HepG2 (cell line): Measurements from ENCODE around the gene CCS. TPM values are rescaled to one million over a fixed set of nuclear protein-coding genes. Genes with fewer than 3 reads are reported as not detected.

Experiments
- KDM5A ChIP-seq: fragments of 200-600 bp; sonication (generic); IDR thresholded peaks from 2 replicates; pipeline ENCODE4 v1.7.0; 2018; ENCODE audit warnings: antibody characterized with exemption, mild to moderate bottlenecking, low read length, borderline replicate concordance
- NCOA2 ChIP-seq: sonication (generic); formaldehyde crosslinking; IDR thresholded peaks from 2 replicates; pipeline ENCODE4 v1.8.0; 2022; ENCODE audit warnings: inconsistent platforms
- PHF20 ChIP-seq: sonication (generic); formaldehyde crosslinking; IDR thresholded peaks from 2 replicates; pipeline ENCODE4 v1.5.0; 2020; ENCODE audit warnings: mild to moderate bottlenecking, missing genetic modification reagents
- SCMH1 ChIP-seq: sonication (generic); formaldehyde crosslinking; IDR thresholded peaks from 2 replicates; pipeline ENCODE4 v1.9.0; 2021; ENCODE audit warnings: missing genetic modification reagents, mild to moderate bottlenecking, borderline replicate concordance
- SRSF1 ChIP-seq: fragments of 200-400 bp; formaldehyde crosslinking; optimal IDR thresholded peaks from 2 replicates; pipeline ENCODE3; 2017; ENCODE audit warnings: mild to moderate bottlenecking, low read depth, low read length, moderate library complexity
- TAF1 ChIP-seq: sonication (generic); formaldehyde crosslinking; IDR thresholded peaks from 2 replicates; pipeline ENCODE4 v1.4.0; 2020; ENCODE audit warnings: missing genetic modification reagents
- TCF12 ChIP-seq, 2 experiments: fragments of 450-650 bp in 1 of 2; sonication (generic) in 1 of 2; formaldehyde crosslinking in 1 of 2; IDR thresholded peaks; 2 replicates each; pipeline versions ENCODE4 v1.6.1 to v1.8.0; 2017 to 2022; ENCODE audit warnings: antibody characterized with exemption in 1 of 2, mild to moderate bottlenecking in 1 of 2, missing genetic modification reagents in 1 of 2, moderate library complexity in 1 of 2
- U2AF2 ChIP-seq: fragments of 200-400 bp; formaldehyde crosslinking; IDR thresholded peaks from 2 replicates; pipeline ENCODE4 v1.6.1; 2017; ENCODE audit warnings: low read depth, mild to moderate bottlenecking, low read length
- ZBTB20 ChIP-seq: sonication (generic); formaldehyde crosslinking; IDR thresholded peaks from 2 replicates; pipeline ENCODE4 v1.8.1; 2023; ENCODE audit warnings: missing genetic modification reagents, low read depth, mild to moderate bottlenecking, borderline replicate concordance
- ZC3H13 ChIP-seq: sonication (generic); formaldehyde crosslinking; IDR thresholded peaks from 2 replicates; pipeline ENCODE4 v1.8.1; 2023; ENCODE audit warnings: mild to moderate bottlenecking, missing genetic modification reagents, moderate library complexity
- ZFP36L2 ChIP-seq: sonication (generic); formaldehyde crosslinking; IDR thresholded peaks from 2 replicates; pipeline ENCODE4 v1.4.0; 2020; ENCODE audit warnings: missing genetic modification reagents
- ZNF382 ChIP-seq: sonication (generic); formaldehyde crosslinking; IDR thresholded peaks from 2 replicates; pipeline ENCODE4 v1.5.0; 2020; ENCODE audit warnings: missing genetic modification reagents, mild to moderate bottlenecking, borderline replicate concordance
- ZNF598 ChIP-seq: sonication (generic); formaldehyde crosslinking; IDR thresholded peaks from 2 replicates; pipeline ENCODE4 v1.5.1; 2020; ENCODE audit warnings: mild to moderate bottlenecking, missing genetic modification reagents, borderline replicate concordance
- ZNF879 ChIP-seq: sonication (generic); formaldehyde crosslinking; IDR thresholded peaks from 2 replicates; pipeline ENCODE4 v1.8.1; 2023; ENCODE audit warnings: missing genetic modification reagents
- polyA plus RNA-seq, 8 experiments: library from polyadenylated mRNA; depleted of rRNA in 3 of 8; stranded (reverse) in 7 of 8; unstranded in 1 of 8; fragments of >200 nt; fragmentation: Illumina TruSeq in 4 of 8; extraction: Trizol in 4 of 8; gene quantifications; 2 replicates each; pipeline versions ENCODE4 v1.2.1 to v1.2.3, GENCODE V29; 2011 to 2016; ENCODE audit warnings: low read depth in 4 of 8, missing spikeins in 1 of 8, mixed read lengths in 1 of 8; ENCODE audit not compliant: insufficient read depth in 1 of 8
- total RNA-seq, 5 experiments: library from RNA; depleted of rRNA; stranded (reverse); fragments of >200 nt; fragmentation: Illumina TruSeq; extraction: Trizol; gene quantifications; 2 replicates each; pipeline ENCODE4 v1.2.3, GENCODE V29; 2016; ENCODE audit warnings: low read depth in 1 of 5
- TF ChIP-seq, protein P1 (sequence below): sonication (generic); formaldehyde crosslinking; IDR thresholded peaks from 2 replicates; pipeline ENCODE4 v1.5.0; 2020; ENCODE audit warnings: missing genetic modification reagents
- TF ChIP-seq, protein P2 (sequence below): IDR thresholded peaks from 2 replicates; pipeline ENCODE4 v1.6.1; 2016; ENCODE audit warnings: mild to moderate bottlenecking, missing biosample characterization, missing genetic modification reagents
- TF ChIP-seq, protein P3 (sequence below): sonication (generic); formaldehyde crosslinking; IDR thresholded peaks from 2 replicates; pipeline ENCODE4 v1.5.1; 2020; ENCODE audit warnings: missing genetic modification reagents, mild to moderate bottlenecking, borderline replicate concordance
- TF ChIP-seq, protein P4 (sequence below), 2 experiments: fragments of 450-650 bp in 1 of 2; sonication (generic) in 1 of 2; formaldehyde crosslinking in 1 of 2; IDR thresholded peaks; 2 replicates each; pipeline versions ENCODE4 v1.6.1 to v1.8.0; 2016 to 2022; ENCODE audit warnings: antibody characterized with exemption in 1 of 2, mild to moderate bottlenecking in 1 of 2, missing genetic modification reagents in 1 of 2

Gene CCS
- total and polyA plus RNA-seq, 2 of the 13 experiments (the other 11 are each of a cell fraction or from before 2014, with no cell fraction given): 25.4 to 44.6 TPM

DNA sequence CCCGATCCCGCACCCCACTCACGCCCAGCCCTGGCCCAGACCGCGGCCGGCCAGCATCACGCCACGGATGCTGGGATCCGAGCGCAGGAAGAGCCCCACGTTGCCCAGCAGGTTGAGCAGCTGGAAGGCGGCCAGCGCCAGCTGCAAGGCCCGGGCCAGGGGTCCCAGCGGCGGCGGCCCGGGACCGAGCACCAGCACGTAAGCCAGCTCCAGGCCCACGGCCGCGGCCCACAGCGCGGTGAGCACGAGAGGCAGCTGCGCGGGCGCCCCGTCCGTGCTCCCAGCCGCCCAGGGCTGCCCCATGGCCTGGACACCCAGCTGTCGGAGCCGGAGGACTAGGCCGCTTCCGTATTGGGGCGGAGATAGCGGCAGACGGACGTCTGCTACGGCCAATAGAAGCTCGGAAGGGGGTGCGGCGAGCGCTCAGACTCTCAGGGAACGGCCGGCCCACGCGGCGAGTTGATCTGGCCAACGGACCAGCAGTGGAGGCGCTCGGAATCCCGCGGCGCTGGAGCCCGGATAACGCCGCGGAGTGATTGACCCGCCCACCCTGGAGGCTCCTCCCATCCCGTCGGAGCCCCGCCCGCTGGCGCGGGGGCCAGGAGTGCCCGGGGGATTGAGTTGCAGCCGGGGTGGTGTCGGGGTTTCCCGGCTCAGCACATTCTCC lies 47.2 kb upstream of the CCS start, which contains the start of gene ZDHHC24 (continued):
- no peak; the same call in 1 of the 2 replicates for TF ChIP-seq ZC3H13
- TF ChIP-seq, protein P1, sequence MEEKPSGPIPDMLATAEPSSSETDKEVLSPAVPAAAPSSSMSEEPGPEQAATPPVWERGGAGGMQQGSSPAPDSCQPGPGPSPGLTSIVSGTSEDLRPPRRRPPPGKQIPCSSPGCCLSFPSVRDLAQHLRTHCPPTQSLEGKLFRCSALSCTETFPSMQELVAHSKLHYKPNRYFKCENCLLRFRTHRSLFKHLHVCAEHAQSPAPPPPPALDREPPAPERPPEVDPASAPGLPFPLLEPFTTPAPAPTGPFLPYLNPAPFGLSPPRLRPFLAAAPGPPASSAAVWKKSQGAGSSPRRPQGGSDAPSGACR: no peak
- TF ChIP-seq ZBTB20 (CRISPR knock-in tag): no peak
- no peak for TF ChIP-seq ZNF879 (CRISPR knock-in tag)
- TF ChIP-seq ZNF598: no peak
- no peak for TF ChIP-seq SCMH1
- TF ChIP-seq TCF12 (IDR thresholded peaks at IDR 0.05): no peak
- TF ChIP-seq TCF12 (CRISPR knock-in tag; IDR thresholded peaks at IDR 0.05): peak; percentile 60; the same call in 1 of the 2 replicates
- no peak for TF ChIP-seq U2AF2
- no peak for TF ChIP-seq ZFP36L2 (CRISPR knock-in tag)
- peak; percentile 59 for TF ChIP-seq TAF1 (CRISPR knock-in tag)
- TF ChIP-seq SRSF1: peak; percentile 84
- TF ChIP-seq KDM5A: no peak; the same call in 1 of the 2 replicates
- peak; percentile 78 for TF ChIP-seq PHF20 (CRISPR knock-in tag)
- no peak for TF ChIP-seq ZNF382 (CRISPR knock-in tag)
- TF ChIP-seq, protein P2, sequence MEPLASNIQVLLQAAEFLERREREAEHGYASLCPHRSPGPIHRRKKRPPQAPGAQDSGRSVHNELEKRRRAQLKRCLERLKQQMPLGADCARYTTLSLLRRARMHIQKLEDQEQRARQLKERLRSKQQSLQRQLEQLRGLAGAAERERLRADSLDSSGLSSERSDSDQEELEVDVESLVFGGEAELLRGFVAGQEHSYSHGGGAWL (CRISPR knock-in tag): peak; percentile 33; the same call in 1 of the 2 replicates
- TF ChIP-seq, protein P3, sequence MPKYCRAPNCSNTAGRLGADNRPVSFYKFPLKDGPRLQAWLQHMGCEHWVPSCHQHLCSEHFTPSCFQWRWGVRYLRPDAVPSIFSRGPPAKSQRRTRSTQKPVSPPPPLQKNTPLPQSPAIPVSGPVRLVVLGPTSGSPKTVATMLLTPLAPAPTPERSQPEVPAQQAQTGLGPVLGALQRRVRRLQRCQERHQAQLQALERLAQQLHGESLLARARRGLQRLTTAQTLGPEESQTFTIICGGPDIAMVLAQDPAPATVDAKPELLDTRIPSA (CRISPR knock-in tag): no peak
- TF ChIP-seq NCOA2: 0 out of 2 replicates have a peak, but pooled peaks have one; percentile 29
- TF ChIP-seq, protein P4, sequence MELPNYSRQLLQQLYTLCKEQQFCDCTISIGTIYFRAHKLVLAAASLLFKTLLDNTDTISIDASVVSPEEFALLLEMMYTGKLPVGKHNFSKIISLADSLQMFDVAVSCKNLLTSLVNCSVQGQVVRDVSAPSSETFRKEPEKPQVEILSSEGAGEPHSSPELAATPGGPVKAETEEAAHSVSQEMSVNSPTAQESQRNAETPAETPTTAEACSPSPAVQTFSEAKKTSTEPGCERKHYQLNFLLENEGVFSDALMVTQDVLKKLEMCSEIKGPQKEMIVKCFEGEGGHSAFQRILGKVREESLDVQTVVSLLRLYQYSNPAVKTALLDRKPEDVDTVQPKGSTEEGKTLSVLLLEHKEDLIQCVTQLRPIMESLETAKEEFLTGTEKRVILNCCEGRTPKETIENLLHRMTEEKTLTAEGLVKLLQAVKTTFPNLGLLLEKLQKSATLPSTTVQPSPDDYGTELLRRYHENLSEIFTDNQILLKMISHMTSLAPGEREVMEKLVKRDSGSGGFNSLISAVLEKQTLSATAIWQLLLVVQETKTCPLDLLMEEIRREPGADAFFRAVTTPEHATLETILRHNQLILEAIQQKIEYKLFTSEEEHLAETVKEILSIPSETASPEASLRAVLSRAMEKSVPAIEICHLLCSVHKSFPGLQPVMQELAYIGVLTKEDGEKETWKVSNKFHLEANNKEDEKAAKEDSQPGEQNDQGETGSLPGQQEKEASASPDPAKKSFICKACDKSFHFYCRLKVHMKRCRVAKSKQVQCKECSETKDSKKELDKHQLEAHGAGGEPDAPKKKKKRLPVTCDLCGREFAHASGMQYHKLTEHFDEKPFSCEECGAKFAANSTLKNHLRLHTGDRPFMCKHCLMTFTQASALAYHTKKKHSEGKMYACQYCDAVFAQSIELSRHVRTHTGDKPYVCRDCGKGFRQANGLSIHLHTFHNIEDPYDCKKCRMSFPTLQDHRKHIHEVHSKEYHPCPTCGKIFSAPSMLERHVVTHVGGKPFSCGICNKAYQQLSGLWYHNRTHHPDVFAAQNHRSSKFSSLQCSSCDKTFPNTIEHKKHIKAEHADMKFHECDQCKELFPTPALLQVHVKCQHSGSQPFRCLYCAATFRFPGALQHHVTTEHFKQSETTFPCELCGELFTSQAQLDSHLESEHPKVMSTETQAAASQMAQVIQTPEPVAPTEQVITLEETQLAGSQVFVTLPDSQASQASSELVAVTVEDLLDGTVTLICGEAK (IDR thresholded peaks at IDR 0.05): no peak
- TF ChIP-seq, protein P4 (CRISPR knock-in tag; IDR thresholded peaks at IDR 0.05): peak; percentile 23; the same call in 1 of the 2 replicates
